Measurements from ENCODE around the gene C19orf12. TPM values are rescaled to one million over a fixed set of nuclear protein-coding genes. Genes with fewer than 3 reads are reported as not detected.

The C19orf12 gene
- total RNA-seq, 4 donors from 2014 or later, result 27.0 to 52.9 (median 38.9) TPM

DNA sequence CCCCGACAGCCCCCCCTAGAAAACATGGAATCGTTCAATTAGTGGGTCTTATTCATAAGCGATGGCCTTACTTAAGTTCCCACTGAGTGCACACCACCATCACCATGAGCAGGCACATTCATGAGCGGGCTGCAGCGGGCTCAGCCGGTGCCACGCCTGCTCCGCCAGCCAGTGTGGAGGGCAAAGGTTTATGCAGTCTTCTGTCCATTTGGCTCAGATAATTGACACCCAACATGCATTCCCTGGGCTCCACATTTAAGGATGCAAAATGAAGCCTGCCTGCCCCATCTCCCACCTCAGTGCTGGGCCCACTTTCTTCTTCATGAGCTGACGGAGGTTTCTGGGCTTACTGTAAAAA lies 12.1 kb downstream of the C19orf12 start:
- Histone ChIP-seq H3K36me3 (peaks cover 10 to 67% (median 56%) of the 10 kb centered on the region in 4 donors), H3K27ac (replicated peaks in 1 of 4) (no peak overlapping the region), H3K4me1 (peaks cover 0 to 13% (median 5%) of the 10 kb centered on the region in 4 donors), H3K4me3 (no peak overlapping the region), H3K27me3 (no peaks in the 10 kb centered on the region), H3K9me3 (no peaks in the 10 kb centered on the region)
- DNase-seq (ENCODE audit: extremely low spot score), result no peak
- TF ChIP-seq, protein P1, sequence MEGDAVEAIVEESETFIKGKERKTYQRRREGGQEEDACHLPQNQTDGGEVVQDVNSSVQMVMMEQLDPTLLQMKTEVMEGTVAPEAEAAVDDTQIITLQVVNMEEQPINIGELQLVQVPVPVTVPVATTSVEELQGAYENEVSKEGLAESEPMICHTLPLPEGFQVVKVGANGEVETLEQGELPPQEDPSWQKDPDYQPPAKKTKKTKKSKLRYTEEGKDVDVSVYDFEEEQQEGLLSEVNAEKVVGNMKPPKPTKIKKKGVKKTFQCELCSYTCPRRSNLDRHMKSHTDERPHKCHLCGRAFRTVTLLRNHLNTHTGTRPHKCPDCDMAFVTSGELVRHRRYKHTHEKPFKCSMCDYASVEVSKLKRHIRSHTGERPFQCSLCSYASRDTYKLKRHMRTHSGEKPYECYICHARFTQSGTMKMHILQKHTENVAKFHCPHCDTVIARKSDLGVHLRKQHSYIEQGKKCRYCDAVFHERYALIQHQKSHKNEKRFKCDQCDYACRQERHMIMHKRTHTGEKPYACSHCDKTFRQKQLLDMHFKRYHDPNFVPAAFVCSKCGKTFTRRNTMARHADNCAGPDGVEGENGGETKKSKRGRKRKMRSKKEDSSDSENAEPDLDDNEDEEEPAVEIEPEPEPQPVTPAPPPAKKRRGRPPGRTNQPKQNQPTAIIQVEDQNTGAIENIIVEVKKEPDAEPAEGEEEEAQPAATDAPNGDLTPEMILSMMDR (IDR thresholded peaks at IDR 0.05), result no peak
- WGBS, result 96% methylated on average over 7 of the region's 9 CpGs
- intact Hi-C loops (cut with DNase I), result no loop called here

DNA sequence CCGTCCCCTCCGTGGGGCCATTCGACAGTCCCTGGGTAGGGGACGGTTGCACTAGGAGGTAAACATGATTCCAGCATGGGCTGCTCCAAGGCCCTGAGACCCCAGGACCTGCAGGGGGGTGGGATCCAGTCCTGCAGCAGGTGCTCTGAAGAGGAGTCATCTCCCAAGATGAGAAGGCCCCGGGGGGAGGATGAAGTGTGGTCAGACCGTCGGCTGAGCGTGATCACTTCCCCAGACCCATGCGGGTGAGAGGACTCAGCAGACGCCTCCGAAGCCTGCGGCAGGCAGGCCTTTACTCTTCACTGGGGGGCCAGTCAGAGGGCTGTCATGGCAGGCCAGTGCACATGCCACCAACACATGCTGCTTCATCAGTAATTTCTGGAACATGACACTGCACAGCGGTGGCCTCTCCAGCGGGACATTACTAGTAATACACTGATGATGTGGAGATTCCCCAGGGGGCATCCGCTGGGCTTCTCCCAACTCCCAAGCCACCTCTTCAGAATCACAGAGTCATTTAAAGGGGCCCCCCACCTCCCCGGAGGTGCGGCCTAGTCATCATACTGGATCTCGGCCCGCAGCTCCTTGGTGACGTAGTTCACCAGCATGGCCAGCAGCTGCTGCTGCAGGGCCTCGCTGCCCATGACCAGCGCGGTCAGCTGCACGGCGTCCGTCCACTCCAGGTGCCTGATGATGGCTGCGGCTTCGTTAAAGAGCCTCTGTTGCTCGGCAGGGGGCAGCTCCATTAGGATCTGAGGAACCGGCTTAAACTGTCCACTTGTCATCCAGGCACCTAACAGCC lies 12.7 kb downstream of the C19orf12 start:
- 82% methylated on average over 29 of the region's 30 CpGs for WGBS
- Histone ChIP-seq H3K27ac (replicated peaks in 1 of 4) (no peak overlapping the region), H3K27me3 (no peaks in the 10 kb centered on the region), H3K4me1 (peaks cover 0 to 13% (median 3%) of the 10 kb centered on the region in 4 donors), H3K4me3 (no peak overlapping the region), H3K36me3 (peaks cover 9 to 61% (median 51%) of the 10 kb centered on the region in 4 donors), H3K9me3 (no peaks in the 10 kb centered on the region)
- intact Hi-C loops (cut with DNase I), result no loop called here
- no peak for DNase-seq (ENCODE audit: extremely low spot score)
- TF ChIP-seq POLR2AphosphoS5 (IDR thresholded peaks at IDR 0.05), result no peak
- TF ChIP-seq EP300 (IDR thresholded peaks at IDR 0.05), result no peak

DNA sequence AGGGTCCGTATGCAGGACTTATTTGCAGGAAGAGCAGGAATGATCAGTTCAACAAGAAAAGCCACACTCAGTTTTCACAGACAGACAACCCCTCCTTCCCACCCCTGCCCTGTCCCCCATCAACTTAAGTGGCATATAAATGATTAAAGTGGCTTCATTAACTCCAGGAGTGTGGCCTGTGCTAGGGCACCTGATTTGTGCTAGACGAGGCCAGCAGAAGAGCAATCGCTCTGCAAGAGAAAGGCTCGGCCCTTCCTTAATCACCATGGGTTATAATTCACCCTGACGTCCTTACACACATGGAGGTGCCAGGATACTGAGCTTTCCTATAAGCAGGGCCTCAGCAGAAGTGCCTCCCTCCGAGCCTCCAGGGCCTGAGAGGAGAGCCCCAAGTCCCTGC lies 14.6 kb downstream of the C19orf12 start:
- no peaks in the 10 kb centered on the region for H3K4me1 ChIP-seq
- TF ChIP-seq EP300 (IDR thresholded peaks at IDR 0.05) (no peak), POLR2AphosphoS5 (IDR thresholded peaks at IDR 0.05) (no peak), POLR2A (IDR thresholded peaks at IDR 0.05; ENCODE audit: low read depth) (no peak)
- peaks cover 5 to 43% (median 32%) of the 10 kb centered on the region in 4 donors for H3K36me3 ChIP-seq
- no peaks in the 10 kb centered on the region for H3K9me3 ChIP-seq
- no peaks in the 10 kb centered on the region for H3K27me3 ChIP-seq
- intact Hi-C loops (cut with DNase I), result no loop called here
- no peak overlapping the region for H3K4me3 ChIP-seq
- H3K27ac ChIP-seq (replicated peaks in 1 of 4), result no peak overlapping the region
- no peak for DNase-seq (ENCODE audit: extremely low spot score)
- 66% methylated on average over 6 of the region's 6 CpGs for WGBS

DNA sequence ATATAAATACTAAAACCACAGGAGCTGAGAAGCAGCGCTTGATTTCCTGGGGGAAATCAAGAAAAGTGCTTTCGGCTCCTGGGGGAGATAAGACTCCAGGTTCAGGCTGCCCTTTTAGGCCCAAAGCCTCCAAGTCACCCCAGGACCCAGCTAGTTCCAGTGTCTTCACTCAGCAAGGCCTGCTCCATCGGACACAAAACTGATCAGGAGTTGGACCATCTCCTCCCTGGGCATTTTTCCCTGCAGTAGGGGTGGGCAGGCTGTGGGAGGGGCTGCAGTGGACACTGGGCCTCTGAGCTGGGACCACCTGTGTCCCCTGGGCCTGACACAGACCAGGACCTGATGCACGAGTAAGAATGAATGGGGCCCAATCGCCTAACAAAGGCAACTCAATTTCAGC lies 15.2 kb downstream of the C19orf12 start:
- peaks cover 0 to 2% (median 2%) of the 10 kb centered on the region in 4 donors for H3K4me1 ChIP-seq
- WGBS, result 83% methylated on average over 5 of the region's 5 CpGs
- H3K36me3 ChIP-seq, result peaks cover 5 to 36% (median 28%) of the 10 kb centered on the region in 4 donors
- no peak overlapping the region for H3K27ac ChIP-seq (replicated peaks in 1 of 4)
- intact Hi-C loops (cut with DNase I), result no loop called here
- no peak overlapping the region for H3K4me3 ChIP-seq
- no peak for DNase-seq (ENCODE audit: extremely low spot score)
- H3K27me3 ChIP-seq, result no peaks in the 10 kb centered on the region
- TF ChIP-seq EP300 (IDR thresholded peaks at IDR 0.05), result no peak
- TF ChIP-seq POLR2A (IDR thresholded peaks at IDR 0.05; ENCODE audit: low read depth), result no peak
- TF ChIP-seq POLR2AphosphoS5 (IDR thresholded peaks at IDR 0.05), result no peak
- TF ChIP-seq, protein P1 (IDR thresholded peaks at IDR 0.05), result no peak
- H3K9me3 ChIP-seq, result no peaks in the 10 kb centered on the region

DNA sequence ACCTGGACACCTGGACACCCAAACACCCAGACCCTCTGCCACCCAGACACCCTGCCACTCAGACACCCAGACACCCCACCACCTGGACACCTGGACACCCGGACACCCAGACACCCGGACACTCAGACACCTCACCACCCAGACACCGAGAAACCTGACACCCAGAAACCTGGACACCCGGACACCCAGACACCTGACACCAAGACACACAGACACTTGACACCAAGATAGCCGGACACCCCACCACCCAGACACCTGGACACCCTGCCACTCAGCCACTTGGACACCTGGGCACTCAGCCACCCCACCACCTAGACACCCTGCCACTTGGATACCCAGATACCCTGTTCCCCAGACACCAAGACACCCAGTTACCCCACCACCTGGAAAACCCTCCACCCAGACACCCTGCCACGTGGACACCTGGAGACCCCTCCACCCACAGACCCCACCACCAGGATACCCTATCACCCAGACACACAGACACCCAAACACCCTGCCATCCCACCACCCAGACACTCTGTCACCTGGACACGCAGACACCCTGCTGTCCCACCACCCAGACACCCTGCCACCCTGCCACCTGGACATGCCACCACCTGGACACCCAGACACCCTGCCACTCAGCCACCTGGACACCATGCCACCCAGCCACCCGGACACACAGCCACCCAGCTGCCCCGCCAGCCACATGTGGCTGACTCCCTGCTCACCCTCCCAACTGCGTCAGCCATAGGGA lies 17.4 kb downstream of the C19orf12 start:
- Histone ChIP-seq H3K9me3 (no peaks in the 10 kb centered on the region), H3K27me3 (no peaks in the 10 kb centered on the region), H3K4me3 (no peak overlapping the region), H3K27ac (replicated peaks in 1 of 4) (no peak overlapping the region), H3K36me3 (peaks cover 2 to 15% (median 10%) of the 10 kb centered on the region in 4 donors), H3K4me1 (peaks cover 0 to 23% (median 22%) of the 10 kb centered on the region in 4 donors)
- DNase-seq (ENCODE audit: extremely low spot score), result no peak
- 92% methylated on average over 5 of the region's 10 CpGs for WGBS
- intact Hi-C loops (cut with DNase I), result no loop called here
- TF ChIP-seq, protein P1 (IDR thresholded peaks at IDR 0.05), result no peak
- TF ChIP-seq POLR2AphosphoS5 (IDR thresholded peaks at IDR 0.05) (no peak), EP300 (IDR thresholded peaks at IDR 0.05) (no peak), POLR2A (IDR thresholded peaks at IDR 0.05; ENCODE audit: low read depth) (no peak)

All from esophagus muscularis mucosa (tissue), 4 donors.